ENCODE data around the gene MEOX1. TPM values are rescaled to one million over a fixed set of nuclear protein-coding genes. Genes with fewer than 3 reads are reported as not detected.

The MEOX1 gene
- total and polyA plus RNA-seq, 2 of the 8 experiments (the other 6 are each of a cell fraction or from before 2014, with no cell fraction given), result not detected

GRCh38 chr17:43673516-43674323 is 12.0 kb upstream of the MEOX1 start (continued):
- TF ChIP-seq CTCF (IDR thresholded peaks at IDR 0.05; ENCODE audit: control extremely low read depth in 1 of 3, insufficient read depth in 1 of 3, low read depth in 1 of 3, low read length in 3 of 3) (peak; percentile 84 to 92 (median 91)), E2F6 (IDR thresholded peaks at IDR 0.05) (peak; percentile 34; the same call in 1 of the 2 replicates), TAF7 (optimal IDR thresholded peaks at IDR 0.05; ENCODE audit: borderline replicate concordance, low read depth, low read length) (peak; percentile 25), USF2 (IDR thresholded peaks at IDR 0.05; ENCODE audit: low read length) (no peak), EP300 (IDR thresholded peaks at IDR 0.05; ENCODE audit: borderline replicate concordance in 1 of 2, low read depth in 2 of 2, low read length in 2 of 2) (no peak), CHD1 (IDR thresholded peaks at IDR 0.05; ENCODE audit: low read depth, low read length) (no peak), SIX5 (IDR thresholded peaks at IDR 0.05; ENCODE audit: low read depth, low read length) (no peak), RXRA (IDR thresholded peaks at IDR 0.05; ENCODE audit: insufficient read depth, low read depth, low read length) (no peak), MAFK (IDR thresholded peaks at IDR 0.05; ENCODE audit: low read depth, low read length) (no peak), POU5F1 (IDR thresholded peaks at IDR 0.05; ENCODE audit: low read depth, low read length) (no peak), KDM1A (IDR thresholded peaks at IDR 0.05; ENCODE audit: borderline replicate concordance, low read length) (peak; percentile 27; the same call in 1 of the 2 replicates), RBBP5 (IDR thresholded peaks at IDR 0.05; ENCODE audit: borderline replicate concordance, low read depth, low read length) (no peak), BACH1 (IDR thresholded peaks at IDR 0.05; ENCODE audit: low read length) (no peak), HDAC2 (IDR thresholded peaks at IDR 0.05; ENCODE audit: borderline replicate concordance in 1 of 2, low read depth in 2 of 2, low read length in 2 of 2) (no peak), ZNF274 (IDR thresholded peaks at IDR 0.05; ENCODE audit: borderline replicate concordance, extremely low read depth, low read length) (no peak), KDM4A (IDR thresholded peaks at IDR 0.05; ENCODE audit: low read depth, low read length, severe bottlenecking) (no peak), CTBP2 (IDR thresholded peaks at IDR 0.05; ENCODE audit: borderline replicate concordance, insufficient read depth, insufficient read length, low read length) (no peak), BRCA1 (IDR thresholded peaks at IDR 0.05; ENCODE audit: low read depth, low read length) (no peak), TEAD4 (IDR thresholded peaks at IDR 0.05; ENCODE audit: low read depth, low read length) (no peak)
